ENCODE measurements around the gene CLCA2.

Gene CLCA2

GRCh38 chr1:86395751-86396497 lies 28.0 kb upstream of the CLCA2 start, which contains the start of gene ODF2L:
TSS of gene ODF2L (minus strand) at chr1:86396323. CDS start at chr1:86387027, 9,296 bp downstream.
- no peak for TF ChIP-seq CTCF (IDR thresholded peaks at IDR 0.05)
- peaks cover 27% of the 10 kb centered on the region for H3K27me3 Mint-ChIP-seq (ENCODE audit: low read depth, poor library complexity)
- H3K4me3 Mint-ChIP-seq = peak within 1 kb of the TSS; percentile 92
- peak; percentile 86 for DNase-seq
- H3K4me1 Mint-ChIP-seq = peaks cover 34% of the 10 kb centered on the region
- H3K9me3 Mint-ChIP-seq = peaks cover 15% of the 10 kb centered on the region
- H3K36me3 Mint-ChIP-seq (ENCODE audit: low read depth) = peaks cover 30% of the 10 kb centered on the region
- H3K27ac Mint-ChIP-seq = peak within 1 kb of the TSS; percentile 92

GRCh38 chr1:86396498-86396890 lies 27.5 kb upstream of the CLCA2 start:
- Mint-ChIP-seq H3K27ac (peak overlapping the region; percentile 16), H3K36me3 (ENCODE audit: low read depth) (peaks cover 24% of the 10 kb centered on the region), H3K4me3 (peak overlapping the region; percentile 92), H3K27me3 (ENCODE audit: low read depth, poor library complexity) (peaks cover 29% of the 10 kb centered on the region), H3K9me3 (peaks cover 9% of the 10 kb centered on the region), H3K4me1 (peaks cover 34% of the 10 kb centered on the region)
- DNase-seq = no peak
- no peak for TF ChIP-seq CTCF (IDR thresholded peaks at IDR 0.05)

GRCh38 chr1:86409416-86410021 lies 14.5 kb upstream of the CLCA2 start:
- Mint-ChIP-seq H3K27me3 (ENCODE audit: low read depth, poor library complexity) (no peaks in the 10 kb centered on the region), H3K36me3 (ENCODE audit: low read depth) (no peaks in the 10 kb centered on the region), H3K4me3 (no peak overlapping the region), H3K4me1 (no peaks in the 10 kb centered on the region), H3K9me3 (no peaks in the 10 kb centered on the region), H3K27ac (no peak overlapping the region)
- no peak for DNase-seq
- no peak for TF ChIP-seq CTCF (IDR thresholded peaks at IDR 0.05)

GRCh38 chr1:86410879-86411278 lies 13.1 kb upstream of the CLCA2 start:
- Mint-ChIP-seq H3K4me1 (no peaks in the 10 kb centered on the region), H3K27ac (no peak overlapping the region), H3K27me3 (ENCODE audit: low read depth, poor library complexity) (no peaks in the 10 kb centered on the region), H3K36me3 (ENCODE audit: low read depth) (no peaks in the 10 kb centered on the region), H3K4me3 (no peak overlapping the region), H3K9me3 (no peaks in the 10 kb centered on the region)
- no peak for TF ChIP-seq CTCF (IDR thresholded peaks at IDR 0.05)
- no peak for DNase-seq

- TF ChIP-seq CTCF (IDR thresholded peaks at IDR 0.05) = no peak
- H3K9me3 Mint-ChIP-seq = no peaks in the 10 kb centered on the region
- H3K27me3 Mint-ChIP-seq (ENCODE audit: low read depth, poor library complexity) = no peaks in the 10 kb centered on the region
- DNase-seq = no peak
- H3K36me3 Mint-ChIP-seq (ENCODE audit: low read depth) = no peaks in the 10 kb centered on the region
- peaks cover 6% of the 10 kb centered on the region for H3K4me1 Mint-ChIP-seq
- H3K4me3 Mint-ChIP-seq = no peak overlapping the region
- H3K27ac Mint-ChIP-seq = no peak overlapping the region
These were observed 7.6 kb upstream of the CLCA2 start for GRCh38 chr1:86416343-86416742.
